Jurkat, Clone E6-1 (cell line): ENCODE data around the gene PTPN14.
"Not testable (repeated sequence)": the region's sequence is repeated elsewhere in the genome, so short reads cannot be mapped to it uniquely, and the experiment has no call there.

Source experiments
- DNase-seq: peaks from one replicate; pipeline ENCODE4 v3.0.0-alpha.2; 2011; ENCODE audit warnings: low read depth, low spot score
- H3K4me3 ChIP-seq: 2 replicates; pipeline ENCODE4 v1.5.1; 2011; ENCODE audit warnings: mild to moderate bottlenecking, low read length, control low read depth, moderate library complexity

Gene PTPN14

DNA sequence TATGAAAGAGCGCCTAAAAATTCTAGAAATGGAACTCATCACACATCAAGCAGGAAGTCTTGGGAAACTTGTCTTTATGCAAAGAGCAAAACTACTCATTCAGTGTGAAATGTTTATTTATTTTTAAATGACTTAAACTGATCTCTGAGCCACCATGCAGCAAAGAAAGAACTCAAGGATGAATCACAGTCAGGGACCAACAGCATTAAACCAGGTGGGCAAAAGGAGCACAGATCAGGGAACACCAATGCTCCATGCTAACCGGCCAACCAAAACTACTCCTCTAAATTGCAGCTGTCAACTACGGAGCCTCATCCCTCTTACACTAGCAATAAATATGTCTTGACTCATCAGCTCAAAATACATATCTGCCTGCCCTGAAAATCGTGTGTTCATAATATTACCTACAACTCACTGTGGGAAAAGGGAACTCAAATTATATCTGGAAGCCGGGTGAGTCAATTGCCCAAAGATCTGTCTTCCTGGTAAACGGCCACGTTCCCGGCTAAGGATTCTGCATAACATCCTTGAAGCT lies 129.2 kb downstream of the PTPN14 start:
- H3K4me3 ChIP-seq: no peak overlapping the region
- DNase-seq: no peak

DNA sequence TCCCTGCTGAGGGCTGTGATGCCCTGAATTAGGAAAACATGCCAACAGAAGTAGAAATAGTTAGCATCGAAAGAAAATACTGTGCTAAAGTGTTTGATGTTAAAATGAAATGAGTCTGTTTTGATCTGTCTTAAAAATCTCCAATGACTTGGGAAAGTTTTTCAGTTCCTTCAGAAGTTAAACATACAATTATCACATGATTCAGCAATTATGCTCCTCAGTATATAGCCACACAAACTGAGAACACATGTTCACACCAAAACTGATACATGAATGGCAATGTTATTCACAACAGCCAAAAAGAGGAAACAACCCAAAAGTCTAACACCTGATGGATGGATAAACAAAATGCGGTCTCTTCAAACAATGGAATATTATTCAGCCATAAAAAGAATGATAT lies 130.6 kb downstream of the PTPN14 start:
- H3K4me3 ChIP-seq: no peak overlapping the region
- DNase-seq: no peak

DNA sequence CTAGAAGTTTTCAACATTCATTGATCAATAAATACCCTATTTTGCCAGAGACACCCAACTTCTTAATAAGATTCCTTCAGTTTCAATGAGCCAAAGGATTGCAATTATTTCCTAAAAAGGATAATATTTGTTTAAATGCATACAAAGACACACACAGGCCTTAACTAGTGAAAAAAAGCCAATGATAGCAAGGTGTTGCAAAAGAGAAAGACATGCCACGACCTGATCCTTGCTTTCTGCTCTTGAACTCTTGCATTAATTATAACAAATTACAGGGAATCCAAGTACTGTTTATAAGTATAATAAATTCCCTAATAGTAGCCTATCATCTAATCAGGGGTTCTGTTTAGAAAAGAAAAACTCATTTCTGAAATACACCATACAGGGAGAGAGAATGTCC lies 131.1 kb downstream of the PTPN14 start:
- H3K4me3 ChIP-seq: no peak overlapping the region
- no peak for DNase-seq

DNA sequence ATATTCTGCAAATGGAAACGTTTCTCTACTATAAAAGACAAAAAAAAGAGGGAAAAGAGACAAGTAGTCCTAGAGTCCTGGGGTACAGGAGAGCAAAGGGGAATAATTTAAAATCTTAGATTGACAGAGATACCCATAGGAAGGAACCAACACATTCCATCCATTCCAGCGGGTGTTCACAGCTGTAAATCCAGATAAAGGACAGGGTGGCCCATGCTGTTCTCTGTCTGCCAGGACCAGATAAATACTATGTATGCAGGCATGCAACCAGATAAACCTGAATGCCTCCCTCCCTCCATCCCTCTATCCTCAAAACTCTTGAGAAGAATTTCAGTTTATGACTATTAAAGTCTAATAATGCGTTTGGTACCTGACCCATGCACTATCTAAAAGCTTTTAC lies 131.8 kb downstream of the PTPN14 start:
- no peak overlapping the region for H3K4me3 ChIP-seq
- DNase-seq: no peak

DNA sequence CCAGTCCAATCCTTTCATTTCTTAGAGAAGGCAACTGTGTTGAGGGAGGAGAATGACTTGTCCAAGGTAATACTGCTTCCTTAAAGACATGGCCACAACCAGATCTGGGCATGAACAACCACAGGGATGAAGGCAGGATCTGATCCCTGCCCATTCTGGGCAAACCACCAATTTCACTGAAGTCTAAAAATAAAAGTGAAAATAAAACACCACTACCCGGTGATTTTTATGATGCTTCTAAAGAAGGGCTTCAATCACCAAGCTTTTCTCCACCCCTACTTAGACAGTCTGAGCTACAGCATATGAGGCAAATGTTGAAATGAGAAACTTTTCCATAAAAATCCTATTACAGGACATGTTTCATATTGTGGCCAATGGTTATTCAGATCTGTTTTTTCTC lies 133.0 kb downstream of the PTPN14 start:
- no peak overlapping the region for H3K4me3 ChIP-seq
- DNase-seq: no peak

DNA sequence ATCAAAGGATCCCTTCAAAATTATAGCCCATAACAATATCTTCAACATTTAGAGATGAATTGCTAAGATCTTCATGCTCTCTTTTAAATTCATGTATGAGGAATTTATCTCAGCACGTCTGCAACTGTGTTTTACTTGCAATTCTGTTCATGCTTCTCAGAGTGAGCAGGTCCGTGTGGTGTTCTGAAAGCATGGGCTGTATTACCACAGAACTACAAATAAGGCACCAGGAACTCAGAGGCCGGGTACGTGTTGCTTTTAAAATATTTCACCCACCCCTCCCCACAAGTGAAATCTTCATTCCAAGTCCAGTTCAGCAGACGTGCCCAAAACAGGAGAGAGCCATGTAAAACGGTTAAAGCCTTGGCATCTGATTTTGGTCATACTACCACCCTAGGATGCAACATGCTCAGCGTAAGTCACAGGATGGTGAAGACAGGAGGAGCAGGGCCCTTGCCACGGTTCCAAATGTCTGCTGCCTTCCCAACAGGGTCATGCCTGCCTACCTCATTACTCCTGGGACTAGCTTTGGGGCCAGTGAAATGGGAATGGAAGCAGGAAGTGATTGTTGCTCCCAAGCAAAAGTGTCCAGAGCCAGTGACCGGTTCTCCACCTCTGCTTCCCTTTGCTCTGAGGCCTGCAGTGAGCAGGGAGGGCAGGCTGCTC lies 133.7 kb downstream of the PTPN14 start:
- DNase-seq: no peak
- no peak overlapping the region for H3K4me3 ChIP-seq

DNA sequence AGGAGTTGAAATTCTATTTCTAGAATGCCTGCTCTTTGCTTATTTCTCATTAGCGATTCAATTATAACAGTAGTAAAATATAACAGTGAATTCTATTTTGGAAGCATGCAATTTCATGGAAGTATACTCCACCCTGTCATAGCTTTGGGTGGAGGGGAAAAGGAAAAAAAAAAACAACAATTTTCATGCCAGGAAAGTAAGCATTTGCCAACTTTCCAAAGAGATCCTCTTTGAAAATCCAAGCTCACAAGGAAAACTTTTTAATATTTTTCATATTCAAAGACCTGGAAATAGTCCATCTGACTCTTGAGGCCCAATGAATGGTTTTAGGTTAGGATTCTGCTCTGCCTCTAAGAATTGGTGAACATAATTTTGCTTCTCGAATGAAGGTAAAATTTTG lies 134.5 kb downstream of the PTPN14 start:
- H3K4me3 ChIP-seq: no peak overlapping the region

DNA sequence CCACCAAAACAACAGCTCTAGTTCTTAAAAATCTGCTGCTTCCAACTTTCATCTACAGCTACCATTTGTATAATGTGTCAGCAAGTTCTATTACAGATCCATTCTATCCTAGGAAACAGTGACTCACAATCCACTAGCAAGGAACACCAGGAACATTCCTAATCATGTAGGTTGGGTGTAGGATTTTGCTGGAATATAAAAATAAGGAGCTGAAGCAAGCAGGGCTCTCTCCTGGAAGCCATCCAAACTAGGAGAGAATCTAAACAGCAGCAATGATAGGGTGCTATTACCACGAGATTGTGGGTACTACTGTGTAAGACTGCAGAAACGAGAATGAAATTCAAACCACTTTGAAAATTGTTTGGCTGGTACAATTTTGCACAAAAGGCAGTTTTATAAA lies 135.0 kb downstream of the PTPN14 start:
- no peak overlapping the region for H3K4me3 ChIP-seq
- DNase-seq: no peak

More for the DNA sequence above, 134.5 kb downstream of the PTPN14 start:
- DNase-seq: no peak

DNA sequence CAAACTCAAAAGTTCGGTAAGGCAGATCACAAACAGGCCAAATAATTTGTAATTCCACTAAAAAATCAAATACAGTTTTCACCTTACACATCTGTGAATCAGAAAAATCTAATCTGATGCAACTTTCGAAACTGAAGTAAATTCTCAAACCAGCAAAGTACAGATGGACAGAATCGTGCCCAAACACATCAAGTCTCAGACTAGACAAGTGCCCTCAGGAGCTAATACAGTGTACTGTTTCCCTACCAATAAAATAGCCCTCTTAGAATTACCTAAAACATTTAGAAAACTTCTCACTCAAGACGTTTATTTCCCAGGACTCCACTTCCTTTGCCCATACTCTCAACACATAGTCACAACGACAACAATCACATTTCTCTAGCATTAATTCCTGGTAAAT lies 136.3 kb downstream of the PTPN14 start:
- H3K4me3 ChIP-seq: no peak overlapping the region
- no peak for DNase-seq

DNA sequence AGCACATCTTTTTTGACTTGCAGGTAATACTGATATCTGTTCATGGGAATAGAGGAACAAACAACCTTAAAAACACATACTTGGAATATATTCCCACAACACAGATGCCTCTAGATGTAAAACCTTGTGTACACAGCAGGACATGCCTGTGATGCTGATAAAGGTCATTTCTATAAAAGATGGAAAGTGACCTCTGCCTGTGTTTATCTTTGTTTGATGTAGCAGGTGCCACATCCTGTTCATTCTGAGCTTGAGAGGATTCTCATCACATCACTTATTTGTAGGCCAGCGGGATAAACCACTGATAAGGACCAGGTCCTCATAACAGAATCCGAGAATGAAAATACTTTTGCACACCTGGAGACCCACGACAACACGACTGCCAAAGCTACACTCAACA lies 136.7 kb downstream of the PTPN14 start:
- no peak overlapping the region for H3K4me3 ChIP-seq
- DNase-seq: no peak

DNA sequence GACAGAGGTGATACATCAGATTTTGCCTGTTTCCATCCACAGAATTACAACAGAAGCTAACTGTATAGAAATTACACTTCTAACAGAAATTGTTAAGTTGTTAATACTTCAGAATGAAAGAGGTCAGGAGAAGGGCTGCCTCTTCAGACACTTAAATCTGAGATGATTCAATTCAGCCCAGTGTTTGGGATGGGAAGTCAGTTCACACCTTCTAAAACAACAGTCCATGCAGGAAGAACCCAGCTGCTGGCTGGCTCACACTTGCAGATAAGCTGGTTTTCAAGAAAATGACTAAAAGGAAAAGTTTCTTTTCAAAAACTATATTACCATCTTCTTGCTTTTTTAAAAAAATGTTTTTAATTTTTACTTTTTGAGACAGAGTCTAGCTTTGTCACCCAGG lies 138.1 kb downstream of the PTPN14 start:
- H3K4me3 ChIP-seq: no peak overlapping the region
- DNase-seq: no peak

DNA sequence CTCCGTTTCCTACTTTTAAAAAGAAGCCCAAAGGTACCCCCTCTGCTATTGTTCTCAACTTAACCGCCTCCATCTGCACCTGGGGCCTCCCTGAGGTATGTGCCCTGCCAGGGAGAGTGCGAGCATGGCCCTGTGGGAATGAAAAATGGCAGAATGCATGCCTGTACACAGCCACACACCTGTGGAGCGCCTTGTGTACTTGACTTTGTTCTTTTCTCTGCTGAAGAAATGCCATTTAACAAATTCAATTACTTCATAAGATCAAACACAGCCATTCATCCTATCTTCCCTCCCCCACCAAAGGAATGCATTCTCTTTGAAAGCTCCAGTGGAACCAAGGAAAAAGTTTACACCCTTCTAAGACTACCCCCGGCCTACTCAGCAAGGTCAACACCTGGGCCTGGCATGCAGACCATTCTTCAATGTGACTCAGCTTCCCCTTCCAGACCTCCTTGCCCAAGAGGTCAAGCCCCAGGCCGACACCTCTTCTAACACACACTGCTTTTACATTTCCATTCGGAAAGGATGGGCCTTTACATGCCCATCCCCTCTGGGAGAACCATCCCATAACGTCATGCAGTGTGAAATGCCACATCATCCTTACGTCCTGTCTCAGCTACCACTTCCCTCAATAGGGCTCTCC lies 146.7 kb downstream of the PTPN14 start:
- no peak for DNase-seq
- H3K4me3 ChIP-seq: no peak overlapping the region

DNA sequence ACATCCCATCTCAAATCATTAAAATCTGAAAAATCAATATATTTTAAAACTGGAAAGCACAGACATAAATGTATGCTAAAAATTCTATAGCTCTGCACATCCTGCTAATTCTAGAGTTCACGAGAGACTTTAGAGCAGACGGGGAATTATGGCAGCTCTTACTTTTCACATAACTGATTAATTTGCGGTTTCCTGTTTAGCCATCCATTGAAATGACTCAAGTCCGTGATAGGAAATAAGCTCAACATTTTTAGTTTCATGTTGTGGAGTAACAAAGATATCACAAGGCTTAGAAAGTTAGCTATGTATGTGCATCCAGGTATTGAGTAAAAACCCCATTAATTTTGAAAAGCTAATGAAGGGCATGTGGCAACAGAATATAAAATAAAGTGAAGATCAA lies 147.2 kb downstream of the PTPN14 start:
- DNase-seq: no peak

DNA sequence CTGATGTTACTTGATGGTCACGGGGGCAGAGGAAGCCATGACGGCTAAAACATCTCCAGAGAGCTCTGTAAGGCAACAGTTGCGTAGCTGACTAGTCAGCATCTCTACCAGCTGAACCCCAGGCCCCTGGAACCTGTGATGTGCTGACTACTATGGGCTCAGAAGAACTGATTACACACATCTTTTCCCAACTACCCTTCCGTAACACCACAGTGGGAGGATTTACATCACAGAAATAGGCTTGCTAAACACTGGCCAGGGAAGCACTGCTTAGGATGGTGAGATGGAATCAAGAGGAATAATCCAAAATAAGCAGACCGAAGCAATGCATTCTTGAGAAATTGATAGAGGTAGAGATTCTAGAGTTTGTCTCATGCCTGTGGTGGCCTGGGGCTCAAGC lies 148.0 kb downstream of the PTPN14 start:
- DNase-seq: no peak
- H3K4me3 ChIP-seq: no peak overlapping the region

More for the DNA sequence above, 147.2 kb downstream of the PTPN14 start:
- no peak overlapping the region for H3K4me3 ChIP-seq

DNA sequence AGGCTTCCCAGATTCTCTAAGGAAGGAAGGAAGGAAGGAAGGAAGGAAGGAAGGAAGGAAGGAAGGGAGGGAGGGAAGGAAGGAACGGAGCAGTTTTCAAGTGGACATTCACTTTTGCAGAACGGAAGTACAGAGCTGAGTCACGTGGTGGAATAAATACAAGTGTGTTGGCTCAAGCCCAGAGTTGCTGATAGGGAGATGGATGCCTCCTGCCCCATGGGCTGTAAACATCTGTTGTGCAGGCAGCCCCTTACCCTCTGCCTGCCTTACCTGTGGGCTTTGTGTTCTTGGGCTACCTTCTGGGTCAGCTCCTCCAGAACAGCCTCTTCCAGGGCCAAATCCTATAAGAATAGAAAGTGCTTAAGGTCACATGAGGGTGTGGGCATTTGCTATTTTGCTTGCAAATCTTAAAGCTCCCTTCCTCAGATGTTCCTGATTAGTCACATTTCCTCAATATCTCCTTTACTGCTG lies 148.8 kb downstream of the PTPN14 start:
- no peak for DNase-seq
- no peak overlapping the region for H3K4me3 ChIP-seq

DNA sequence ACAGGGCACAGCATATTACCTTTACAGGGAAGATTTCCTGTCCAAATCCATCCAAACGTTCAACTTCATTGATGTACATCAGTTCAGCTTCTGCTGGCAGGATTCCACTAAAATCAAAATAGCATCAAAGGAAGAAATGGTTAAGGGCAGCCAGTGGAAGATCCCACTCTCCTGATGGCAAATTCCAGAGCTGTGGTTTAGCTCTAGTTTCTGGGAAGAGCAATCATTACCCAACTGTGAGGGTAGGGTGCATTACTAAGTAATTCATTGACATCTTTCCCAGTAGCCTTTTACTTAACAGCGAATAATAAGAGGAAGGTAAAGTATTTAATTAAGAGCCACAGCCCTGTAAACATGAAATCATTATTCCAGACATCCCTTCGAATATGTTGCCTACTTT lies 149.7 kb downstream of the PTPN14 start:
- DNase-seq: no peak
- H3K4me3 ChIP-seq: no peak overlapping the region

DNA sequence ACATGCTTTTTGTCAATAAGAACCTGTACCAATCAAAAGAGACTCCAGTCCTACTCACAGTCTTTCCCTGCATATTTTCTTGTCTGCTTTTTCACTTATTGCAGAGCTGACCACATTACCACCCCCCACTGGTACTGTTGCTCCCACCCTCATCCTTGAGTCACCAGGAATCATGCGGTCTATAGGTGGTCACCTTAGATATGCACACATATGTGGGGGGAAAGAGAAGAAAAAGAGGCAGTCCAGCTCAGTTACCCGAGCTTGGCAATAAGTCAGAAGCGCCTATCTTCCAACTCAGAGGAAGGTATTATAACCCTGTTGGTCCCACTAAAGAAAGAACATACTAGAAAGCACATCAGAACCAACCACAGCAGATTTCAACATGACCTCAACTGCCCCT lies 151.3 kb downstream of the PTPN14 start:
- no peak overlapping the region for H3K4me3 ChIP-seq
- DNase-seq: no peak

DNA sequence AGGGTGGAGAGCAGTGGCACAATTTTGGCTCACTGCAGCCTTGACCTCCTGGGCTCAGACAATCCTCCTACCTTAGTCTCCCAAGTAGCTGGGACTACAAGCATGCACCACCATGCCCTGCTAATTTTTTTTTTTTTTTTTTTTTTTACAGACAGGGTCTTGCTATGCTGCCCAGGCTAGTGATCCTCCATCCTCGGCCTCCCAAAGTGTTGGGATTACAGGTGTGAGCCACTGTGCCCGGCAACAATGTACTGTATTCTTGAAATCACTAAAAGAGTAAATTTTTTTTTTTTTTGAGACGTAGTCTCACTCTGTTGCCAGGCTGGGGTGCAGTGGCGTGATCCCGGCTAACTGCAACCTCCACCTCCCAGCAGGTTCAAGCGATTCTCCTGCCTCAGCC lies 152.9 kb downstream of the PTPN14 start:
- H3K4me3 ChIP-seq: no peak overlapping the region
- no peak for DNase-seq

DNA sequence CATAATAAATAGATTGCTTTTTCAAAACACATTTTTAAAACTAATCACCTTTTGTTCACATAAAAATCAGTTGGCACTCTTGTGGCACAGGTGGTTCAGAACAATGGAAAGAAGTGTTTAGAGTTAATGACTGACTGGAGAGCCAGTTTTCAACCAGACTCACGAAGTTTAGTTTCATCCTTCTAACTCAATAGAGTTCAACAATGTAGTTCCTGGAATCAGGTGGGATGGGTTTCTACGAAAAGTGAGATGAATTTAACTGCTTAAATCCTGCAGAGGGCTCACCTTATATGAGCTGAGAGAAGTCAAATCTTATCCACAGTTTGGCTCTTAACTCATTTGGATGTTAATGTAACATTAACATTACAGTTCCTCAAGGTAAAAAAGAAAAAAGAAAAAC lies 153.9 kb downstream of the PTPN14 start:
- H3K4me3 ChIP-seq: no peak overlapping the region
- no peak for DNase-seq

DNA sequence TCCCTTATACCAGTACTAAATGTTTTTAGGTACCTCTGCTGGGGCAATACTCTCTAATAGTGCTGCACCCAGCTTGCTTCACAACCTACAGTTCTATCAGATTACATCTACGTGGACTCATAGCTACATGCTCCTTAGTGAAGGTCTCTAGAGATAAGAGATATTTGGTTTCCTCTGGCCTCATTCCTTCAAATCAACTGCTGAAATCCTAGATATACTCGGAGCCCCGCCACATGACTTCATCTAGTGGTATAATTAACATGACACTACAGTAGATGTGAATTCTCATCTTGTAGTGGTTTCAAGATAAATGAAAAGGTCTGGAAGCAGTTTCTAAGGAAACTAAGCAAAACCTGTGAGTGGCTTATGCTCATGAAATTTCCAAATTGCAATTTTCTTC lies 155.1 kb downstream of the PTPN14 start:
- no peak overlapping the region for H3K4me3 ChIP-seq
- DNase-seq: no peak

DNA sequence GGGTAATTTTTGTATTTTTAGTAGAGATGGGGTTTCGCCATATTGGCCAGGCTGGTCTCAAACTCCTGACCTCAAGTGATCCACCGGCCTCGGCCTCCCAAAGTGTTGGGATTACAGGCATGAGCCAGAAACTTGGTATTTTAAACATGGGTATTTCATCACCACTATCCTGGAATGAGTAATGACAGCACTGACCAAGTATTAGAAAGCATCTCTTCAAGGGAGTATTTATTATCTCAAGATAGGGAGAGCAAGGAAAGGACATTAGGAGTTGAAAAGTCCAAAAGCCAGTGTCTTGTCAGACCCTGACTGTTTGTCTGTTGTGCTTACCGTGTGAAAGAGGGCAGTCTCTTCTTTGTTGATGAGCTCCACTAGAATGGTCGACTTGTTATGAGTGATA lies 156.8 kb downstream of the PTPN14 start:
- not testable (repeated sequence) for H3K4me3 ChIP-seq, DNase-seq
